Effector CD4-positive, alpha-beta T cell (primary cell): ENCODE data around the gene NFATC4.
"Not testable (repeated sequence)": the region's sequence is repeated elsewhere in the genome, so short reads cannot be mapped to it uniquely, and the experiment has no call there.

Experiments
- DNase-seq: peaks from one replicate; pipeline ENCODE4 v3.0.0-alpha.2; 2020

The NFATC4 gene

DNA sequence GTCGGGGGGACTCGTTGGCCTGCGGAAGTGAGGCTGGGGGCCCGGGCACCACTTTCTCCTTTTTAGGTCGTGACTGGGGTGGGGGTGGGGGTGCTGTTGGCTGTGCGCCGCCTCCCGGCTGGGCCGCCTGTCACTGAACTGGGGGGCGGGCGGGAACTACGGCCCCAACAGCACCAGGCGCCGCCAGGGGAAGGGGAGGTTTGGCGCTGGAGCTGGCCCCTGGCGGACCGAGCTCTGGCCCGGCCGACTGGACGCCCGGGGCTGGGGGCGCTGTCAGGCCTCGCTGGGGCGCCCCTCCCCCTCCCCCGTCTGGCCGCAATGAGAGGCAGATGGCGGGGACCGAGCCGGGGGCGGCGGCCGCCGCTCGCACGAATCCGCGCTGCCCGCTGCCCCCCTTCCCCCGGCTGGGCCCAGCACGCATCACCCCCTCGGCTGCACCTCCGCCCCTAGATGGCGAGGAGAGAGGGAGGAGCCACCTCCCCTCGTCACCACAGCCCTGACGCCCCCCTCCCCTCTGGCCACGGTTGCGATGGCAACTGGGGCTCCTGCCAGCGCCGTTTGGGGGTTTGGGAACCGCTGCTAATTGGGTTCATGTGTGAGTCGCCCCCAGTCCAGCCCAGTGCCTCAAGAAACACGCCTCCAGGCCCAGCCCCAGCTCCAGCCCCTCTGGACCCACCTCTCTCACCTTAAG is 723 bp downstream of the NFATC4 start:
- DNase-seq = no peak

DNA sequence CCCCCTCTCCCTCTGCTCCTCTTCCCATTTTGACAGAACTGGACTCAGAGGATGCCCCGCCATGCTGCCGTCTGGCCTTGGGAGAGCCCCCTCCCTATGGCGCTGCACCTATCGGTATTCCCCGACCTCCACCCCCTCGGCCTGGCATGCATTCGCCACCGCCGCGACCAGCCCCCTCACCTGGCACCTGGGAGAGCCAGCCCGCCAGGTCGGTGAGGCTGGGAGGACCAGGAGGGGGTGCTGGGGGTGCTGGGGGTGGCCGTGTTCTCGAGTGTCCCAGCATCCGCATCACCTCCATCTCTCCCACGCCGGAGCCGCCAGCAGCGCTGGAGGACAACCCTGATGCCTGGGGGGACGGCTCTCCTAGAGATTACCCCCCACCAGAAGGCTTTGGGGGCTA is 1.5 kb downstream of the NFATC4 start:
- DNase-seq = no peak

DNA sequence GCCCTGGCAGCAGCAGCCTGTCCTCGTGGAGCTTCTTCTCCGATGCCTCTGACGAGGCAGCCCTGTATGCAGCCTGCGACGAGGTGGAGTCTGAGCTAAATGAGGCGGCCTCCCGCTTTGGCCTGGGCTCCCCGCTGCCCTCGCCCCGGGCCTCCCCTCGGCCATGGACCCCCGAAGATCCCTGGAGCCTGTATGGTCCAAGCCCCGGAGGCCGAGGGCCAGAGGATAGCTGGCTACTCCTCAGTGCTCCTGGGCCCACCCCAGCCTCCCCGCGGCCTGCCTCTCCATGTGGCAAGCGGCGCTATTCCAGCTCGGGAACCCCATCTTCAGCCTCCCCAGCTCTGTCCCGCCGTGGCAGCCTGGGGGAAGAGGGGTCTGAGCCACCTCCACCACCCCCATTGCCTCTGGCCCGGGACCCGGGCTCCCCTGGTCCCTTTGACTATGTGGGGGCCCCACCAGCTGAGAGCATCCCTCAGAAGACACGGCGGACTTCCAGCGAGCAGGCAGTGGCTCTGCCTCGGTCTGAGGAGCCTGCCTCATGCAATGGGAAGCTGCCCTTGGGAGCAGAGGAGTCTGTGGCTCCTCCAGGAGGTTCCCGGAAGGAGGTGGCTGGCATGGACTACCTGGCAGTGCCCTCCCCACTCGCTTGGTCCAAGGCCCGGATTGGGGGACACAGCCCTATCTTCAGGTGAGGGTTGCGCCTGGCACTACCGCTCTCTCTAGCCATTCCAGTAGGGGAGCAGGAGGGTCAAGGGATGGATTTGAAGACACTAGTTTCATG is 2.1 kb downstream of the NFATC4 start:
- DNase-seq = no peak

DNA sequence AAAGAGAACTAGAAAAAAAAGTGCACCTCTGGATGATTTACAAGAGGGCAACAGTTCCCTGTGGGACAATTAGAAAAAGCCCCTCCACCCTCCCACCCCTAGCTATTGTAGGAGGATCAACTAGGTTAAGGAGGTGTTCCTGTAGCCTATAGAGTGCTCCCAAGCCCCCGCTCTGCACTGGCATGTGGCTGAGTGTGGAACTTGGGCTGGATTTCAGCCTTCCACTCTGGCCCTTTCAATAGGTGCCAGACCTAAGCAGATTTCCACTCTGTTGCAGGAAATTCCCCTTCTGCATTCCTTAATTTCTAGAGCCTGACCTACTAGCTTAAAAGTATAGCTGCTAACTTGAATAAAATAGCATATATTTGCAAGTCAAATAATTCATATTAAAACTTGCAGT is 2.8 kb downstream of the NFATC4 start:
- DNase-seq = no peak

DNA sequence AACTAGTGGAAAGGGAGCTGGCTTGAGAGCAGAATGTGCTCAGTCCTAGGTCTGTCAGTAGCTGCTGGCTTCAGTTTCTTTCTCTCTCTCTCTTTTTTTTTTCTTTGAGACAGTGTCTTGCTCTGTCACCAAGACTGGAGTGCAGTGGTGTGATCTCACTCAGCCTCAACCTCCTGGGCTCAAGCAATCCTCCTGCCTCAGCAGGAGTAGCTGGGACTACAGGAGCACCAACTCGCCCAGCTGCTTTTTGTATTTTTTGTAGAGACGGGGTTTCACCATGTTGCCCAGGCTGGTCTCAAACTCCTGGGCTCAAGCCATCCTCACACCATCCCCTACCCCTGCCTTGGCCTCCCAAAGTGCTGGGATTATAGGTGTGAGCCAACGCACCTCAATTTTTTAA is 3.6 kb downstream of the NFATC4 start:
- DNase-seq = not testable (repeated sequence)

DNA sequence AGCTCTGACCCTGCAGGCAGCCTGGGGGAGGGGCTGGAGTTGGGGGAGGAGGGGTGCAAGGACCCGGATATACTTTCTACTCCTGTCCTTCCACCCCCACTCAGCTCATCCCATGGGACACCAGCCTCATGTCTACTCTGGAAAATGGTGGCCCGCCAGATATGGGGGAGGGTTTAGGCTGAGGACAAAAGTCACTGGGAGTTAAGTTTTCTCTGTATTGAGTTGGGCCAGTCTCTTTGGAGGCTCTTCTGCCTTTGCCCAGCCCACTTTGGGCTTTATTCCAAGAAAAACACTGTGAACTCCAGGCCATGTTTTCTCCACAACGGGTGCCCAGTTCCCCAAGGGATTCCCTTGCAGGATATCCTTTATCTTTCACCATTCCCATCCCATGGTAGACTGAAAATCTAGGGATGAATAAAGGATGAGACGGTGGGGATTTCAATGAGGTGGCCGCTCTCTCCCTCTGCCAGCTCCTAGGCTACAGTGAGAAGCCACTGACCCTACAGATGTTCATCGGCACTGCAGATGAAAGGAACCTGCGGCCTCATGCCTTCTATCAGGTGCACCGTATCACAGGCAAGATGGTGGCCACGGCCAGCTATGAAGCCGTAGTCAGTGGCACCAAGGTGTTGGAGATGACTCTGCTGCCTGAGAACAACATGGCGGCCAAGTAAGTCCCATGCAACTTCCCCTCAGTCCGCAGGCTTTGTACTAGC is 4.9 kb downstream of the NFATC4 start:
- no peak for DNase-seq

DNA sequence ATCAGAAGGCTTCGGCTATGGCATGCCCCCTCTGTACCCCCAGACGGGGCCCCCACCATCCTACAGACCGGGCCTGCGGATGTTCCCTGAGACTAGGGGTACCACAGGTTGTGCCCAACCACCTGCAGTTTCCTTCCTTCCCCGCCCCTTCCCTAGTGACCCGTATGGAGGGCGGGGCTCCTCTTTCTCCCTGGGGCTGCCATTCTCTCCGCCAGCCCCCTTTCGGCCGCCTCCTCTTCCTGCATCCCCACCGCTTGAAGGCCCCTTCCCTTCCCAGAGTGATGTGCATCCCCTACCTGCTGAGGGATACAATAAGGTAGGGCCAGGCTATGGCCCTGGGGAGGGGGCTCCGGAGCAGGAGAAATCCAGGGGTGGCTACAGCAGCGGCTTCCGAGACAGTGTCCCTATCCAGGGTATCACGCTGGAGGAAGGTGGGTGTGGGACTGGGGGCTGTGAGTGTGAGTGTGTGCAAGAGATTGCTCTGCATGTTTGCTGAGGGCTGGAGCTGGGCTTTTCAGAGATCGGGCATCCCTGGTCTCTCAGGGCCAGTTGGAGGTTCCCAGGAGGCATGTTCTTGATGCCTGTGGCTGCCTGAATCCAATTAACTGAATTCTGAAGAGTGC is 8.6 kb downstream of the NFATC4 start:
- DNase-seq = no peak

DNA sequence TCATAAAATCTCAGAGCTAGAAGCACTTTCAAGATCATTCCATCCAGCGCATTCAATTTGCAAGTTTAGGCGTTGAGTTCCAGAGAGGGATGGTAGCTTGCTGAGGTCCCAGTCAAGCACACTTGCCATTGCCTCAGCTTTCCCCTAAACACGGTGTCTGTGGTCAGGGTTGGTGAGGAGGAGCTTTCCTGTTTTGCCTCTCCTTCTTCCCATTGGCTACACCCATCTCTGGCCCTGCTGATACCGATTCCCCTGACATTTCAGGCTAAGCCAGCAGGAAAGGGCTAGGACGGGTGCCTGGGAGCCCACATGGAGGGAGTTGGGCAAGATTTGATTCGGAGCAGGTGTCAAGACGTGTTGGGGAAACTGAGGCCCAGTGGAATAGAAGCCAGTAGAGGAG is 9.1 kb downstream of the NFATC4 start:
- no peak for DNase-seq

DNA sequence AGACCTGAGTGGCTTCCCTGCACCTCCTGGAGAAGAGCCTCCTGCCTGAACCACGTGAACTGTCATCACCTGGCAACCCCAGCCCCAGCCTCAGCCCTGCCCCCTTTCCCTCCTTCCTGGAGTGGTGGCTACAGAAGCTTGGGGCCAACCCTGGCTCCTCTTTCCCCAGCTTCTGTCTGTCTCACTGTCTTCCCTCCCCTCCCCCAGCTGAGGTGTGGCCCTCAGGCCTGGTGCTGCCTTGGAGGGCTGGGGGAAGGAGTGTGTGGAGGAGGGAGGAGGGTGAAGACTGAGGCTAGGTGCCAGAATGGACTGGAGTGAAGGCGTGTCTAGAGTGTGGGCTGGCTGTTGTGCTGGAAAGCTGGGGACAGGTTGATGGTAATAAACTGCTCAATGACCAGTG is 9.7 kb downstream of the NFATC4 start:
- DNase-seq = no peak

DNA sequence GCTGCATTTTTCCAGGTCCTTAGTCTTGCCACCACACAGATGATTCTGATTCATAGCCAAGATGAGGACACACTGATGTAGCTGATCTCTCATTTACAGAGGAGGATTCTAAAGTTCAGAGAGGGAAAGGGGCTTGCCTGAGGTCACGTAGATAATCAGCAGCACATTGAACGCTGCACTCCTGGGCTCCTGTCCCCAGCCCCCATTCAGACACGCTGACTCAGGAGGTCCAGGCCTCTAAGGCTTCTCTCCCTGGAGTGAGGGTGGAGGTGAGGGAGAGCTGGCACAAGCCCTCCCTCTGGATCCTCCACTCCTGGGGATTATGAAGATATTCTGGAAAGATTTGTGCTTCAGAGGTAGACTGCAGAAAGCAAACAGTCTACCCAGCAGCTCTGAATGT is 10.3 kb downstream of the NFATC4 start:
- no peak for DNase-seq

DNA sequence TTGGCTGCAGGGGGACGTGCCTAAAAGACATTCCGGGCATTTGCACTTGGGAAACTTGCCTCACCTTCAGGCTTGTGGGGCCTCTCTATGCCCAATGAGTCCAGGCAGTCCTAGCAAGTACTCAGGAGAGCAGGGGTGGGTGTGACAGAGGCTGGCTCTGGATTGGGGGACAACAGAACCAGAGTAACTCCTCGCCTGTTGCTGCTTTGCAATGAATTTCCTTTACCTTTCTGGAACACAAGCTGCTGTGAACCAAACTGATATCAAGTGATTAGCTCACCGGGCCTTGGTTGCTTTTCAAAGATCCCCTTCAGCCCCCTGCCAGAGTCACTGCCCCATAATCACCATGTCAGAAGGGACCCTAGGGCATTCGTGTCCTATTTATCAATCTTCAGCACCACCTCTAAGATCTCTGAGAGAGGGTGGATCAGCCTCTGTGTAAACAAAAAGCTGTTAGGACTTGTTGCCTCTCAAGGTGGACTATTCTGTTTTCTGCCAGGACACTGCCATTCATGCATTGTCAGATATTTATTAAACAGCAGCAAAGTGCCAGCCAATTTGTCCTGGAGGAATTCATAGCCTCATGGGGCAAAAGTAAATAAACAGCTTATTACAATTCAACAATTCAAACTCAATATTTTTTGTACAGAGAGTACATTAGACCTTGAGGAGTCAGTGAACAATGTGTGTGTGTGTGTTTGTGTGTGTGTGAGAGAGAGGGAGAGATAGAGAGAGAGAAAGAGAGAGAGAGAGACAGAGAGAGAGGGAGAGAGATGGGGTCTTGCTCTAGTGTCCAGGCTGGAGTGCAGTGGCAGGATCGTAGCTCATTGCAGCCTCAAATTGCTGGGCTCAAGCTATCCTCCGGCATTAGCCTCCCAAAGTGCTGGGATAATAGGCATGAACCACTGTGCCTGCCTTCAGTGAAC is 11.3 kb downstream of the NFATC4 start:
- DNase-seq = no peak

DNA sequence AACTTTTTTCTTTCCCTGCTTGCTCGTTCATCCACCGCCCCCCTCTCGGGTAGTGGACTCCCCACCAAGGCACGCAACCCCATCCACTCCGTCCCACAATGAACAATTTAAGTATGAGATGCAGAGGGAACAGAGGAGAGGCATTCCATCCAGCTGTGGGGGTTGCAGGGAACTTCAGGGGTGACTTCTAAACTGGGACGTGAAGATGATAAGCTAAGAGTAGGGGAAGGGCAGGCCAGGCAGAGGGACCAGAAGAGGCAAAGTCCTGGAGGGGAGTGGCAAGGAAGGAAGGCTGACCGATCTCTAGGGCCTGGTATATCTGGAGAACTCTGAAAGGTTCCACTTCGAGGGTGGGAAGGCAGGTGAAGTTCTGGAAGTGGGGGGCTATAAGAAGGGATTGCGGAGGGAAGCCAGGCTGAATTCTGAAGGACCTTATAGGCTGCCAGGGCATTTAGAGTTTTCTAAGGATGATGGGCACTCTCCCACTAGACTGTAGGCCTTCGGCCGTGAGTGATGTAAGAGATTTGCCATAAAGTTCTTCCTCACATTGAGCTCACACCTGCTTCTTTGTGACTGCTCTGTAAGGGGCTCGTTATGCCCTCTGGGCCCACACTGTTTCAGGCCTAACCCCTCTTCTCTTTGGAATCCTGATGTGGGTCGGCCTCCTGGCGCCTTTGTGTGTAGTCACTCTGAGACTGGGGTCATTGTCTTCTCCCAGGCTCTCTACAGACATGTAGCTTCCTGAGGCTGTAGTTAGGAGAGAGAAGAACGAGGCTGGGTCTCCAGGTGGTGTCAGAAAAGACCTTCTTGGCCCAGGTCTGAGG is 12.1 kb downstream of the NFATC4 start:
- DNase-seq = no peak

DNA sequence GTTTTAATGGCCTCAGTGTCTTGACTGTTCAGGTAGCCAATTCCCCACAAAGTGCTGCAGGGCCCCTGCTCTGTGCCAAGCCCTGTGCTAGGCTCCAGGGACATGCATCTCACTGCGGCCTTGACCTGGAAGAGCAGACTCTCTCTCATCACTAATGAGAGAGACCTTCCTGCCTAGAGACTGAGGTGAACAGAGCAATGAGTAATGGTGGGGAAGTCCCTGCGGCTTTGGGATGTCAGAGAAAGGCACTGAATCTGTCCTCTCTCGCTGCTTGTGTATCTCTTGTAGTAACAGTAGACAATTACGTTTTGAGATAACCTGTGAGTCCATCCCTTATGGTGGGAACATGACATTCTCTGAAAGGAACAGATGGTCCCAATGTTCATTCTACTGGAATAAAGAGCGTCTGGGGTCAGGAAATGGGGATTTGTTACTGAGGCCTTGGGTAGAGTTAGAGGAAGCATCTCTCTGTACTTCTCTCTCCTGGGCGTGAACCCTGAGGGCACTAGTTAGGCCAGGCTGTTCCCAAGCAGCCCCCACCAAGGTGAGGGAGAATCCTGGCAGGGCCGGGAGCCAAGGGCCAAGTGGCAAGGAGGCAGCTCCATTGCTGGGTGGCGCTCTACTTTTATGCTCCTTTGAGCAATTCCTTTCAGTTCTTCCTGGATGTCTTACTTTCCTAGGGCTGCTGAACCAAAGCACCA is 13.5 kb downstream of the NFATC4 start:
- DNase-seq = no peak

DNA sequence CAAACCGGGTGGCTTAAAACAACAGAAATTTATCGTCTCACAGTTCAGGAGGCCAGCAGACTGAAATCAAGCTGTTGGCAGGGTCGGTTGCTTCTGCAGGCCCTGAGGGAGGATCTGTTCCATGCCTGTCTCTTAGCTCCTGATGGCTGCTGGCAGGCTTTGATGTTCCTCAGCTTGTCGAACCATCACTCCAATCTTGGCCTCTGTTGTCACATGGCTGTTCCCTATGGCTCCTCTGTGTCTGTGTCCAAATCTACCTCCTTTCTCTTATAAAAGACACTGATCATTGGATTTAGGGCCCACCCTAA is 14.0 kb downstream of the NFATC4 start:
- DNase-seq = no peak

DNA sequence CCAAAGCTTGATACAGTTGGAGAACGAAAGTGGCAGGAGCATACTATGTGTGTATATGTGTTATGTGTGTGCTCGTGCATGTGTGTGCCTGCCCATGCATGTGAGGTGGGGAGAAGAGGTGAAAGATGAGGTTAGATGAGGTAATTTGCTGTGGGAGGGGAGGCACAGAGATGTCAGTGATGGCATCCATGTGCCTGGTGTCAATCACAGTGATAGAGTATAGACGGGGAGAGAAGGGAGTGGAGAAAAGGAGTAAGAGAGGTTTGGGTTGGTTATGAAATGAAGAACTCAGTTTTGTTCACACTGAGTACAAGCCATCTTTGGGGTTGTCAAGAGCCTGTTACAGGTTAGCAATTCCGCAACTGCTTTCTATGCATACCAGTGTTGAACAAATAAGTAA is 16.2 kb downstream of the NFATC4 start:
- no peak for DNase-seq

DNA sequence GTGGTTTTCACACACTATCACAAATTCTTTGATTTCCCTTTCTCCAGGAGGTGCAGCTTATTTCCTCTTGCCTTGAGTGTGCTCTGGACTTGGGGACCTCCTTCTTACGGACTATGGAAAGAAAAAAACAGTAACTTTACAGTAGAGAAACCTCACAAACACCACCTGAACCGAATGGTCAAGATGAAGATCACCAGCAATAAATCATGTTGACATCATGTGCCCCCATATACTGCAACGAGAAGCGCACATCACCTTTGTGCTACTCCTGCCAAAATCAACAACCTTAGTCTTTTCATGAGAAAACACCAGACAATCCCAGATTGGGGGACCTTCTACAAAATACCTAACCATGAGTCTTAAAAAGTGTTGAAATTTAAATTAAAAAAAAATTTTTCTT is 17.5 kb downstream of the NFATC4 start:
- DNase-seq = no peak

DNA sequence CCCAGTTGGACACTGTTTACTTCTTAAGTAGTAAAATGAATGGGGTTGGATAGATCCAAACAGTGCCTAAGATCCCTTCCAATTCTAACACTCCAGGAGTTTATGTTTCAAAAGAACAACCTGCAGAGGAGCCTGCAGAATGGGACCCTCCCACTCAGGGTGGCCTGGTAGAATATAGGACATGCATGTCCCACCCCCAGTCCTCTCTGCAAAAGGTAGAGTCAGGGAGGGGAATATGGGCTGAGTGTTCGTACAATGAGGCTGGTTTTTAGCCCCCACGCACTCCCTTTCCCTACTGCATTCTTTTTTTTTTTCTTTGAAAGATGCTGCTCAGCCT is 19.0 kb downstream of the NFATC4 start:
- no peak for DNase-seq

DNA sequence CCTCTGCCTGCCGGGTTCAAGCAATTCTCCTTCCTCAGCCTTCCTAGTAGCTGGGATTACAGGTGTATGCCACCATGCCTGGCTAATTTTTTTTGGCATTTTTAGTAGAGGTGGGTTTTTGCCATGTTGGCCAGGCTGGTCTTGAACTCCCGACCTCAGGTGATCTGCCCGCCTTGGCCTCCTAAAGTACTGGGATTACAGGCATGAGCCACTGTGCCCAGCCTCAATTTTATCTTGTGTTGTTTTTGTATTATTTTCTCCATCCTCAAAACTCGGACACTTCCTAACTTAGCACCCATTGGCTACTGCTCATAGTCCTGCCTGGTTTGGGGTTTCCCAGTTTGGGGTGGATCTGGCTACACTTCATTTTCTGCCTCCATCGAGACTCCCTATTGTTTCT is 19.6 kb downstream of the NFATC4 start:
- not testable (repeated sequence) for DNase-seq

DNA sequence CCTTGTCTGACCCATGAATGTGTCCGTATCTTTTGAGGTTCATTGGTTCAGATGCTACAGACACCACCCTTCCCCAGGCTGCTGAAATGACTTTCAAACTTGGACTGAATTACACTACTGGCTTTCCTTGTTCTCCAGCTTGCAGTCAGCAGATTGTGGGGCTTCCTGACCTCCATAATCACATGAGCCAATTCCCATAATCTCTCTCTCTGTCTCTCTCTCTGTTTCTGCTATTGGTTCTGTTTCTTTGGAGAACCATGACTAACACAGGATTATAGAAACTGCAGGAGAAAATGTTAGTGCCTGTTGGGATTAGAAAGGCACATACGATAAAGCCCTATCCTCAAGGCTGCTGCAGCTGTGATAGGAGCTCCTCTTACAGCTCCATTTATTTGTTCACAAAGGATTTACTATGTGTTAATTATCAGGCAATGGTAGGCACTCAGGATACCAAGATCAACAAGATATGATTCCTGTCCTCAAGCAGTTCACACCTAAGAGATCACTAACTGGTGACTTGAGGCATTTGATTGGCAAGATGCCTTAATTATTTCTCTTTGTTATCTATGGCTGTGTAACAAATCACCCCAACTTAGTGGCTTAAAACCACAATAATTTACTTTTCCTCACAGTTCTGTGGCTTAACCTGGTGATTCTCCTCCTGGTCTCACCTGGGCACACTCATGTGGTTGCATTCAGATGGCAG is 20.6 kb downstream of the NFATC4 start:
- no peak for DNase-seq

DNA sequence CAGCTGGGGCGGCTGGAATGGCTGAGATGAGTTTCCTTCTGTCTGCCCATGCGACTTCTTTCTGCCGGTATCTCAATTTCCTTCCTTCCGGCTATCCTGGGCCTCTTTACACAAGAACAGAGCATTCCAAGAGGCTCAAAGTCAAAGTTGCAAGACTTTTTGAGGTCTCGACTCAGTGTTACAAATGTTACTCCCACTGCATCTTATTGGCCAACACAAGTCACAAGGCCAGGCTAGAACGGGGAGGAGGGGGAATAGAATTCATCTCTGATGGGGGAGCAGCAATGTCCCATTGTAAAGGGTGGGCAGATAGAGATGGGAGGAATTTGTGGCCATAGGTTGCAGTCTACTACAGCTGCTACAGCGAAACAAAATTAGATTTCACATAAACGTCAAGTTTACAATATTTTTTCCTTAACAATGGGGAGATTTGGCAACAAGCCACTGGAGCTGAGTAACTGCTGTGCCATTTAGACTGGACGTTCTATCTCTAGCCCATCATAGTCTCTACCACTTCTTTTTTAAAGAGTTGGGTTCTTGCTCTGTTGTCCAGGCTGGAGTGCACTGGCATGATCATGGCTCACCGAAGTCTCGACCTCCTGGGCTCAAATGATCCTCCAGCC is 21.4 kb downstream of the NFATC4 start:
- no peak for DNase-seq
